Upper lobe of right lung (tissue), 1 donor: ENCODE measurements around the gene FAM3A. TPM values are rescaled to one million over a fixed set of nuclear protein-coding genes. Genes with fewer than 3 reads are reported as not detected.

Experiments
- ATAC-seq: fragments of 200-7000 bp; cut with Tn5 transposase; one replicate; pipeline ENCODE4 v1.9.1; 2020; ENCODE audit warnings: mild to moderate bottlenecking, moderate library complexity
- DNase-seq: peaks from one replicate; pipeline ENCODE4 v3.0.0-alpha.2; 2020
- H3K27ac ChIP-seq: fragments of 200-600 bp; one replicate; pipeline ENCODE4 v1.8.0; 2022
- H3K27me3 ChIP-seq: fragments of 200-600 bp; one replicate; pipeline ENCODE4 v1.8.0; 2022; ENCODE audit warnings: mild to moderate bottlenecking
- H3K36me3 ChIP-seq: fragments of 200-600 bp; one replicate; pipeline ENCODE4 v1.8.0; 2022
- H3K4me1 ChIP-seq: fragments of 200-600 bp; one replicate; pipeline ENCODE4 v1.8.0; 2022
- H3K4me3 ChIP-seq: fragments of 200-600 bp; one replicate; pipeline ENCODE4 v1.8.0; 2022; ENCODE audit warnings: mild to moderate bottlenecking
- H3K9me3 ChIP-seq: fragments of 200-600 bp; one replicate; pipeline ENCODE4 v1.8.0; 2022
- intact Hi-C: fragments of 100-400 bp; cut with DNase I; formaldehyde crosslinking; loops from one replicate; pipeline ENCODE4 v1.11.0; 2022
- total RNA-seq: library from RNA; stranded (reverse); fragmentation: NEBNext Ultra II Directional; extraction: Animal tissue kit (Norgen Biotek cat#: 25700); gene quantifications from one replicate; pipeline ENCODE4 v1.2.1, GENCODE V29; 2021
- TF ChIP-seq, protein P1 (sequence below): fragments of 200-600 bp; IDR thresholded peaks from one replicate; pipeline ENCODE4 v1.8.0; 2022; ENCODE audit warnings: antibody characterized with exemption
- donor health status: DM: no; HTN: yes; CAD: no; lungs with severe emphysema.

FAM3A gene
- total RNA-seq, 1 donor from 2014 or later, result 42.6 TPM

GRCh38 chrX:154534526-154535322 lies 18.7 kb upstream of the FAM3A start:
- no peak overlapping the region for H3K27ac ChIP-seq
- intact Hi-C loops, result no loop called here
- no peaks in the 10 kb centered on the region for H3K9me3 ChIP-seq
- peak; percentile 93 for DNase-seq
- H3K27me3 ChIP-seq, result no peaks in the 10 kb centered on the region
- H3K4me3 ChIP-seq, result no peak overlapping the region
- H3K36me3 ChIP-seq, result peaks cover 7% of the 10 kb centered on the region
- TF ChIP-seq, protein P1, sequence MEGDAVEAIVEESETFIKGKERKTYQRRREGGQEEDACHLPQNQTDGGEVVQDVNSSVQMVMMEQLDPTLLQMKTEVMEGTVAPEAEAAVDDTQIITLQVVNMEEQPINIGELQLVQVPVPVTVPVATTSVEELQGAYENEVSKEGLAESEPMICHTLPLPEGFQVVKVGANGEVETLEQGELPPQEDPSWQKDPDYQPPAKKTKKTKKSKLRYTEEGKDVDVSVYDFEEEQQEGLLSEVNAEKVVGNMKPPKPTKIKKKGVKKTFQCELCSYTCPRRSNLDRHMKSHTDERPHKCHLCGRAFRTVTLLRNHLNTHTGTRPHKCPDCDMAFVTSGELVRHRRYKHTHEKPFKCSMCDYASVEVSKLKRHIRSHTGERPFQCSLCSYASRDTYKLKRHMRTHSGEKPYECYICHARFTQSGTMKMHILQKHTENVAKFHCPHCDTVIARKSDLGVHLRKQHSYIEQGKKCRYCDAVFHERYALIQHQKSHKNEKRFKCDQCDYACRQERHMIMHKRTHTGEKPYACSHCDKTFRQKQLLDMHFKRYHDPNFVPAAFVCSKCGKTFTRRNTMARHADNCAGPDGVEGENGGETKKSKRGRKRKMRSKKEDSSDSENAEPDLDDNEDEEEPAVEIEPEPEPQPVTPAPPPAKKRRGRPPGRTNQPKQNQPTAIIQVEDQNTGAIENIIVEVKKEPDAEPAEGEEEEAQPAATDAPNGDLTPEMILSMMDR, result peak; percentile 96
- peak; percentile 96 for ATAC-seq
- no peaks in the 10 kb centered on the region for H3K4me1 ChIP-seq

- Histone ChIP-seq H3K4me3 (no peak overlapping the region), H3K27me3 (no peaks in the 10 kb centered on the region), H3K4me1 (no peaks in the 10 kb centered on the region), H3K9me3 (no peaks in the 10 kb centered on the region), H3K27ac (no peak overlapping the region), H3K36me3 (peaks cover 7% of the 10 kb centered on the region)
- no peak for ATAC-seq
- DNase-seq, result no peak
- intact Hi-C loops, result no loop called here
- TF ChIP-seq, protein P1, result no peak
These were observed 16.7 kb upstream of the FAM3A start for GRCh38 chrX:154532690-154533089.

DNA sequence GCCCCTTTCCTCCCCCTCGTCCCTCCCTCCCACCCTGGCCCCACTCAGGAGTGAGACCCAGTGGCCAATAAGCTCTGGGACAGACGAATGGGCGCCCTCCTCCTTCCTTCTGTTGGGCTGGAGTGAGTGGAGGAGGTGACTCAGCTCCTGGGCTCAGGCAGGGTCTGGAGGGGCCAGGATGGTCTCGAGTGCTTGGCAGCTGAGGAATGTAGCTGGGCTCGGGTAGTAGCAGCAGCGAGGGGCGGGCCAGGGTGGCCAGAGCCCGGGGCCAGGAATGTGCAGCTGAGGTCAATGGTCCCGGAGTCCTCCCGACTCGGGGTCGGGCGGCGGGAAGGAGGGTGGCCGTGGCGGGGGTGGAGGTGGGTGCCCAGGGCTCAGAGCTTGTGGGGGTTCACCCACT lies 15.6 kb upstream of the FAM3A start:
- intact Hi-C loops, result no loop called here
- ATAC-seq, result peak; percentile 58

GRCh38 chrX:154530286-154530685 lies 14.3 kb upstream of the FAM3A start:
- DNase-seq (no peak), ATAC-seq (no peak)
- Histone ChIP-seq H3K36me3 (peaks cover 4% of the 10 kb centered on the region), H3K4me1 (peaks cover 4% of the 10 kb centered on the region), H3K27ac (no peak overlapping the region), H3K27me3 (no peaks in the 10 kb centered on the region), H3K4me3 (no peak overlapping the region), H3K9me3 (no peaks in the 10 kb centered on the region)
- TF ChIP-seq, protein P1, result no peak
- intact Hi-C loops, result no loop called here

More for the DNA sequence above, 15.6 kb upstream of the FAM3A start:
- Histone ChIP-seq H3K9me3 (no peaks in the 10 kb centered on the region), H3K27ac (no peak overlapping the region), H3K4me1 (no peaks in the 10 kb centered on the region), H3K27me3 (no peaks in the 10 kb centered on the region), H3K36me3 (peaks cover 7% of the 10 kb centered on the region), H3K4me3 (no peak overlapping the region)
- TF ChIP-seq, protein P1, result no peak
- no peak for DNase-seq

DNA sequence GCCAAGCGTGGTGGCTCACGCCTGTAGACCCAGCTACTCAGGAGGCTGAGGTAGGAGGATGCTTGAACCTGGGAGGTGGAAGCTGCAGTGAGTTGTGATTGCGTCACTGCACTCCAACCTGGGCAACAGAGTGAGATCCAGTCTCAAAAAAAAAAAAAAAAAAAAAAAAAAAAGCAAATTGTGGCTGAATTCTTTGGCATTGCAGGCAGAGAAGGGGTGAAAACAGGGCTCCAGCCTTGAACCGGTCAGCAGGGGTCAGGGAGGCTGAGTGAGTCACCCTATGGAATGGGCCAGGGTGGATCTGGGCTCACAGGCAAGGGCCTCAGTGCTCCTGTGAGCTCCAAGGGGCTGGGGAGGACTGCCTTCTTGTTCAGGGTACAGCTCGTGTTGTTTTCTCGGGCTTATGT lies 13.2 kb upstream of the FAM3A start:
- Histone ChIP-seq H3K4me1 (peaks cover 4% of the 10 kb centered on the region), H3K4me3 (no peak overlapping the region), H3K27me3 (no peaks in the 10 kb centered on the region), H3K9me3 (no peaks in the 10 kb centered on the region), H3K27ac (no peak overlapping the region), H3K36me3 (no peaks in the 10 kb centered on the region)
- DNase-seq (no peak), ATAC-seq (no peak)
- intact Hi-C loops, result no loop called here
- TF ChIP-seq, protein P1, result no peak
